Spleen (tissue), 11 donors: Measurements from ENCODE around the gene IL11RA. TPM values are rescaled to one million over a fixed set of nuclear protein-coding genes. Genes with fewer than 3 reads are reported as not detected.

Experiments used
- DNase-seq: peaks from one replicate; pipeline ENCODE4 v3.0.0-alpha.2; 2020
- H3K27ac ChIP-seq, 8 donors: fragments of 200-600 bp; sonication (generic) in 7 of 8; 1 replicate in 4 of 8; 2 replicates in 4 of 8; pipeline versions ENCODE4 v1.5.0 to v1.8.0; 2016 to 2021; ENCODE audit warnings: inconsistent platforms in 4 of 8, mild to moderate bottlenecking in 4 of 8, moderate library complexity in 1 of 8
- H3K27me3 ChIP-seq, 7 donors: fragments of 200-600 bp; sonication (generic) in 6 of 7; replicated peaks in 1 of 7; 1 replicate in 4 of 7; 2 replicates in 3 of 7; pipeline versions ENCODE4 v1.5.0 to v1.8.0; 2016 to 2021; ENCODE audit warnings: inconsistent platforms in 3 of 7, mild to moderate bottlenecking in 1 of 7
- H3K36me3 ChIP-seq, 6 donors: fragments of 200-600 bp; sonication (generic) in 5 of 6; 1 replicate in 4 of 6; 2 replicates in 2 of 6; pipeline versions ENCODE4 v1.5.0 to v1.8.0; 2016 to 2021; ENCODE audit warnings: inconsistent platforms in 2 of 6
- H3K4me1 ChIP-seq, 6 donors: fragments of 200-600 bp; sonication (generic) in 5 of 6; 1 replicate in 3 of 6; 2 replicates in 3 of 6; pipeline versions ENCODE4 v1.5.0 to v1.8.0; 2016 to 2021; ENCODE audit warnings: inconsistent platforms in 3 of 6
- H3K4me3 ChIP-seq, 8 donors: fragments of 200-600 bp; sonication (generic) in 7 of 8; 1 replicate in 4 of 8; 2 replicates in 4 of 8; pipeline versions ENCODE4 v1.5.0 to v1.8.0; 2016 to 2021; ENCODE audit warnings: inconsistent platforms in 4 of 8, mild to moderate bottlenecking in 4 of 8, moderate library complexity in 2 of 8
- H3K9me3 ChIP-seq, 8 donors: fragments of 200-600 bp; sonication (generic) in 7 of 8; 1 replicate in 4 of 8; 2 replicates in 4 of 8; pipeline versions ENCODE4 v1.5.0 to v1.8.0; 2016 to 2021; ENCODE audit warnings: inconsistent platforms in 4 of 8
- POLR2A ChIP-seq, 3 donors: fragments of 450-650 bp; IDR thresholded peaks; one replicate each; pipeline ENCODE4 v1.5.1; 2017; ENCODE audit warnings: antibody characterized with exemption in 3 of 3, mild to moderate bottlenecking in 1 of 3
- POLR2AphosphoS5 ChIP-seq, 3 donors: sonication (generic); formaldehyde crosslinking; IDR thresholded peaks; one replicate each; pipeline ENCODE4 v1.5.1; 2017; ENCODE audit warnings: antibody characterized with exemption in 3 of 3
- WGBS, 5 donors: extraction: QIAGEN DNeasy Blood & Tissue Kit in 3 of 5; methylation state at CpG; one replicate each; pipeline versions ENCODE4 v1.1.5 to v1.1.7; 2013 to 2018; 5-methylcytosine and 5-hydroxymethylcytosine counted together
- intact Hi-C: fragments of 100-400 bp; cut with DNase I; formaldehyde crosslinking; loops from one replicate; pipeline ENCODE4 v1.15.0; 2023; ENCODE audit warnings: low total_unique reads
- polyA plus RNA-seq, 3 donors: library from polyadenylated mRNA; stranded (reverse); fragments of 200-250 nt; gene quantifications; one replicate each; pipeline ENCODE4 v1.2.1, GENCODE V29; 2013
- total RNA-seq, 7 donors: library from RNA; depleted of rRNA in 3 of 7; stranded (reverse); fragments of >200 nt in 3 of 7; fragmentation: NEBNext Ultra II Directional in 4 of 7; extraction: Animal tissue kit (Norgen Biotek cat#: 25700) in 4 of 7; gene quantifications; one replicate each; pipeline versions ENCODE4 v1.1.0 to v1.2.1, GENCODE V29; 2016 to 2021
- TF ChIP-seq, protein P1 (sequence below), 11 experiments: fragments of 200-600 bp in 7 of 11; fragments of 450-650 bp in 4 of 11; sonication (generic) in 4 of 11; IDR thresholded peaks in 8 of 11; conservative IDR thresholded peaks in 3 of 11; 1 replicate in 7 of 11; 2 replicates in 4 of 11; pipeline versions ENCODE4 v1.4.0 to v1.8.0; 2016 to 2021; ENCODE audit warnings: antibody characterized with exemption in 11 of 11, inconsistent platforms in 4 of 11, mild to moderate bottlenecking in 1 of 11
- donor health status: healthy with polysubstance abuse.
- donor health status: DM: no; HTN: no; CAD: no; lungs with moderate emphysema.
- donor health status: DM: no; HTN: no; CAD: no.
- donor health status: Bipolar disorder and iron deficiency.
- donor health status: healthy.
- donor health status: DM: no; HTN: no; CAD: no.
- donor health status: DM: yes; HTN: yes; CAD: no.

IL11RA gene
- total and polyA plus RNA-seq, 10 donors, result 16.3 to 43.9 (median 28.9) TPM

DNA sequence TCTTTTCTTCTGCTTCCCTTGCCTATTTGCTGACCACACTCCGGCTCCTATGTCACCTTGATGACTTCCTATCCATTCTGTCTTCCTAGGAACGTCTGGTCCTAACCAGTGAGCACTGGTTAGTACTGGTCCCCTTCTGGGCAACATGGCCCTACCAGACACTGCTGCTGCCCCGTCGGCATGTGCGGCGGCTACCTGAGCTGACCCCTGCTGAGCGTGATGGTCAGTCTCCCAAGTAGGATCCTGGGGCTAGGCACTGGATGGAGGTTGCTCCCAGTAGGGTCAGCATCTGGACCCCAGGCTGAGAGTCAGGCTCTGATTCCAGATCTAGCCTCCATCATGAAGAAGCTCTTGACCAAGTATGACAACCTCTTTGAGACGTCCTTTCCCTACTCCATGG is 3.3 kb upstream of the IL11RA start:
- 90 to 96% (median 91%) methylated on average over 8 of the region's 8 CpGs for WGBS, 5 donors
- H3K9me3 ChIP-seq, result no peaks in the 10 kb centered on the region
- H3K4me1 ChIP-seq, result peaks cover 32 to 75% (median 41%) of the 10 kb centered on the region in 6 donors
- no peak overlapping the region for H3K27ac ChIP-seq
- no peaks in the 10 kb centered on the region for H3K27me3 ChIP-seq
- no peak for DNase-seq
- intact Hi-C loops, result no loop called here
- TF ChIP-seq POLR2AphosphoS5 (IDR thresholded peaks at IDR 0.05) (no peak), POLR2A (IDR thresholded peaks at IDR 0.05) (no peak)
- TF ChIP-seq, protein P1, sequence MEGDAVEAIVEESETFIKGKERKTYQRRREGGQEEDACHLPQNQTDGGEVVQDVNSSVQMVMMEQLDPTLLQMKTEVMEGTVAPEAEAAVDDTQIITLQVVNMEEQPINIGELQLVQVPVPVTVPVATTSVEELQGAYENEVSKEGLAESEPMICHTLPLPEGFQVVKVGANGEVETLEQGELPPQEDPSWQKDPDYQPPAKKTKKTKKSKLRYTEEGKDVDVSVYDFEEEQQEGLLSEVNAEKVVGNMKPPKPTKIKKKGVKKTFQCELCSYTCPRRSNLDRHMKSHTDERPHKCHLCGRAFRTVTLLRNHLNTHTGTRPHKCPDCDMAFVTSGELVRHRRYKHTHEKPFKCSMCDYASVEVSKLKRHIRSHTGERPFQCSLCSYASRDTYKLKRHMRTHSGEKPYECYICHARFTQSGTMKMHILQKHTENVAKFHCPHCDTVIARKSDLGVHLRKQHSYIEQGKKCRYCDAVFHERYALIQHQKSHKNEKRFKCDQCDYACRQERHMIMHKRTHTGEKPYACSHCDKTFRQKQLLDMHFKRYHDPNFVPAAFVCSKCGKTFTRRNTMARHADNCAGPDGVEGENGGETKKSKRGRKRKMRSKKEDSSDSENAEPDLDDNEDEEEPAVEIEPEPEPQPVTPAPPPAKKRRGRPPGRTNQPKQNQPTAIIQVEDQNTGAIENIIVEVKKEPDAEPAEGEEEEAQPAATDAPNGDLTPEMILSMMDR (IDR thresholded peaks at IDR 0.05 in 8 of 11, conservative IDR thresholded peaks at IDR 0.05 in 3 of 11), result no peak
- H3K36me3 ChIP-seq, result peaks cover 0 to 38% (median 25%) of the 10 kb centered on the region in 6 donors
- no peak overlapping the region for H3K4me3 ChIP-seq

DNA sequence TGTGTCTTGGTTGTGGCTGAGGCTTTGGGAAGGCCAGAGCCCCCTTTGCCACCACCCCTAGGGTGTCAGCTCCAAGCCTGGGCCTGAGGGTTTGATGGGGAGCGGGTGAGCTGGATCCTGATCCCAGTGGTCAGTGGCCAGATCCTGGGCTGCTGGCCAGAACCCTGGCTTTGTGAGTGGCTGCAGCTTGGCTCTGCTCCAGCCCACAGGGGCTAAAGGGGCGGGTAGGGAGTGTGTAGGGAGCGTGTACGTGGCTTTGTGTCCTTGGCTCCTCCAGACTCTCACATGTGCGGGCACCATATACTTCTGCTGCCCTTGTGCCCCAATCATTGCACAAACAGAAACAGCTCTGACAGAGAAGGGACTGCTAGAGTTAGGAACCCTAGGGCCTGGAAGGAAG is 1.2 kb upstream of the IL11RA start:
- H3K27ac ChIP-seq, result peak overlapping the region in 4 of 8 donors; percentile 61 to 70 (median 69)
- H3K9me3 ChIP-seq, result no peaks in the 10 kb centered on the region
- intact Hi-C loops, result no loop called here
- peaks cover 0 to 38% (median 25%) of the 10 kb centered on the region in 6 donors for H3K36me3 ChIP-seq
- TF ChIP-seq, protein P1 (IDR thresholded peaks at IDR 0.05 in 8 of 11, conservative IDR thresholded peaks at IDR 0.05 in 3 of 11), result no peak
- peak in 1 of 3 donors; percentile 15 for TF ChIP-seq POLR2AphosphoS5 (IDR thresholded peaks at IDR 0.05)
- WGBS, 5 donors, result 40 to 89% (median 74%) methylated on average over 5 of the region's 5 CpGs
- no peak for DNase-seq
- H3K4me3 ChIP-seq, result no peak overlapping the region
- no peaks in the 10 kb centered on the region for H3K27me3 ChIP-seq
- H3K4me1 ChIP-seq, result peaks cover 32 to 90% (median 53%) of the 10 kb centered on the region in 6 donors

DNA sequence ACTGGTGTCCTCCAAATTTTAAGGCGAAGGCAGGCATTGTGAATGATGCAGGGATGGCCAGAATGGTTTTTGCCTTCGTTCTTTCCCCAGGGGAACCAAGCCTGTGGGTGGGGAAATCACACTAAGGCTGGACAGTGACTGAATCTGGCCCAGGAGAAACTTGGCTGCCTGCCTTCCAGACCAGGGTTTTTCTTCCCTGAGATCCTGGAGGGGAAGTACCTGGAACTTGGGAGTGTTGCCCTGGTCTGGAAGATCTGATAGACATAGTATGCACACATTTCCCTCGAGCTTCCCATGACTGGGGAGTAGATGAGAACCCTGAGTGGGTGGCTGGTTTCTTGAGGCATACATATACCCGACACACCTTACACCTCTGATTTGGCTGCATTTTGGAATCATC is 664 bp upstream of the IL11RA start:
- Histone ChIP-seq H3K27me3 (no peaks in the 10 kb centered on the region), H3K36me3 (peaks cover 0 to 38% (median 25%) of the 10 kb centered on the region in 6 donors), H3K4me1 (peaks cover 27 to 85% (median 48%) of the 10 kb centered on the region in 6 donors), H3K9me3 (no peaks in the 10 kb centered on the region), H3K27ac (peak overlapping the region in 7 of 8 donors; percentile 51 to 70 (median 67)), H3K4me3 (peak overlapping the region in 2 of 8 donors; percentile 24 to 48)
- TF ChIP-seq POLR2A (IDR thresholded peaks at IDR 0.05), result no peak
- no peak for TF ChIP-seq POLR2AphosphoS5 (IDR thresholded peaks at IDR 0.05)
- TF ChIP-seq, protein P1 (IDR thresholded peaks at IDR 0.05 in 8 of 11, conservative IDR thresholded peaks at IDR 0.05 in 3 of 11), result no peak
- WGBS, 5 donors, result 57 to 81% (median 79%) methylated on average over 4 of the region's 4 CpGs
- intact Hi-C loops, result no loop called here
- DNase-seq, result no peak

DNA sequence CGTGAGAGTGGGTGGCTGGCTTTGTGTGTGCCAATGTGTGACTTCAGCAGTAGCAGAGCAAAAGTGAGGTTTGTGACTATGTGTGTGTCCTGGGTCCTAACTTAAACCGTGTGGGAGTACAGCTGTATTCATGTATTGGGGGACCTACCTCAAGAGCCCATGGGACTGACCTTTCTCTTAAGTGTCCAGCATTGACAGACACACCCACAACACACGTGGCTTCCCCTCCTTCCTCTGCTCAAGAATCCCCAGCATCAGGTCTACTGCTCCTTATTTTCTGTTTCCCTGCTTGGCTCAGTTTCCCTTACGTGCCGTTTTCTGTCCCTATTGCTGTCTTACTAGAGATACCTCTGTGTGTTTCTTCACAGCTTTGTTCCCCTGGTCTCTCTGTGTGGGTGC is 616 bp downstream of the IL11RA start:
- peak overlapping the region in 3 of 8 donors; percentile 17 to 48 (median 24) for H3K4me3 ChIP-seq
- H3K9me3 ChIP-seq, result no peaks in the 10 kb centered on the region
- no peaks in the 10 kb centered on the region for H3K27me3 ChIP-seq
- TF ChIP-seq, protein P1 (IDR thresholded peaks at IDR 0.05 in 8 of 11, conservative IDR thresholded peaks at IDR 0.05 in 3 of 11), result no peak
- TF ChIP-seq POLR2A (IDR thresholded peaks at IDR 0.05) (no peak), POLR2AphosphoS5 (IDR thresholded peaks at IDR 0.05) (no peak)
- peaks cover 0 to 38% (median 25%) of the 10 kb centered on the region in 6 donors for H3K36me3 ChIP-seq
- H3K27ac ChIP-seq, result peak overlapping the region in 7 of 8 donors; percentile 51 to 70 (median 67)
- WGBS, 5 donors, result 39 to 58% (median 49%) methylated on average over 5 of the region's 5 CpGs
- intact Hi-C loops, result no loop called here
- H3K4me1 ChIP-seq, result peaks cover 22 to 75% (median 40%) of the 10 kb centered on the region in 6 donors
- DNase-seq, result no peak
